Type B pancreatic cell (in vitro differentiated cells): ENCODE results near the gene PIGBOS1. TPM values are rescaled to one million over a fixed set of nuclear protein-coding genes. Genes with fewer than 3 reads are reported as not detected.

Source experiments
- DNase-seq: peaks from one replicate; pipeline ENCODE4 v3.0.0; 2021; ENCODE audit warnings: mixed read lengths; ENCODE audit not compliant: unreplicated experiment; ENCODE audit errors: extremely low spot score
- H3K27ac Mint-ChIP-seq: 2 replicates; pipeline ENCODE4 v1.8.0; 2021; ENCODE audit warnings: mild to moderate bottlenecking, mixed read lengths
- H3K27me3 Mint-ChIP-seq: 2 replicates; pipeline ENCODE4 v1.8.0; 2021; ENCODE audit warnings: mixed read lengths
- H3K36me3 Mint-ChIP-seq: 2 replicates; pipeline ENCODE4 v1.8.0; 2021; ENCODE audit warnings: mixed read lengths
- H3K4me1 Mint-ChIP-seq: one replicate; pipeline ENCODE4 v1.8.0; 2021; ENCODE audit warnings: mixed read lengths; ENCODE audit not compliant: unreplicated experiment
- H3K4me3 Mint-ChIP-seq: 2 replicates; pipeline ENCODE4 v1.8.0; 2021; ENCODE audit warnings: mild to moderate bottlenecking, mixed read lengths
- H3K9me3 Mint-ChIP-seq: 2 replicates; pipeline ENCODE4 v1.8.0; 2021; ENCODE audit warnings: mixed read lengths
- long read RNA-seq: library from polyadenylated mRNA; unstranded; transcript quantifications from one replicate; pipeline ENCODE4 v2.0.0, GENCODE V29; 2020
- total RNA-seq: library from RNA; stranded (reverse); gene quantifications from 2 replicates; pipeline ENCODE4 v1.2.1, GENCODE V29; 2021; ENCODE audit warnings: low replicate concordance
- TF ChIP-seq, protein P1 (sequence below): fragments of 200-600 bp; sonication (generic); conservative IDR thresholded peaks from 2 replicates; pipeline ENCODE4 v1.5.0; 2021; ENCODE audit warnings: antibody characterized with exemption, mild to moderate bottlenecking

PIGBOS1 gene, protein sequence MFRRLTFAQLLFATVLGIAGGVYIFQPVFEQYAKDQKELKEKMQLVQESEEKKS
- total RNA-seq, result 10.2 and 11.2 TPM in 2 replicates
- long read RNA-seq, transcript PIGBOS1-201 (2 exons, 866 nt), result major isoform, 7 of 9 reads
- long read RNA-seq, partial matches to known transcripts, result 0 of 9 reads
- long read RNA-seq, other reads (novel, unspliced or antisense), result 0 of 9 reads

DNA sequence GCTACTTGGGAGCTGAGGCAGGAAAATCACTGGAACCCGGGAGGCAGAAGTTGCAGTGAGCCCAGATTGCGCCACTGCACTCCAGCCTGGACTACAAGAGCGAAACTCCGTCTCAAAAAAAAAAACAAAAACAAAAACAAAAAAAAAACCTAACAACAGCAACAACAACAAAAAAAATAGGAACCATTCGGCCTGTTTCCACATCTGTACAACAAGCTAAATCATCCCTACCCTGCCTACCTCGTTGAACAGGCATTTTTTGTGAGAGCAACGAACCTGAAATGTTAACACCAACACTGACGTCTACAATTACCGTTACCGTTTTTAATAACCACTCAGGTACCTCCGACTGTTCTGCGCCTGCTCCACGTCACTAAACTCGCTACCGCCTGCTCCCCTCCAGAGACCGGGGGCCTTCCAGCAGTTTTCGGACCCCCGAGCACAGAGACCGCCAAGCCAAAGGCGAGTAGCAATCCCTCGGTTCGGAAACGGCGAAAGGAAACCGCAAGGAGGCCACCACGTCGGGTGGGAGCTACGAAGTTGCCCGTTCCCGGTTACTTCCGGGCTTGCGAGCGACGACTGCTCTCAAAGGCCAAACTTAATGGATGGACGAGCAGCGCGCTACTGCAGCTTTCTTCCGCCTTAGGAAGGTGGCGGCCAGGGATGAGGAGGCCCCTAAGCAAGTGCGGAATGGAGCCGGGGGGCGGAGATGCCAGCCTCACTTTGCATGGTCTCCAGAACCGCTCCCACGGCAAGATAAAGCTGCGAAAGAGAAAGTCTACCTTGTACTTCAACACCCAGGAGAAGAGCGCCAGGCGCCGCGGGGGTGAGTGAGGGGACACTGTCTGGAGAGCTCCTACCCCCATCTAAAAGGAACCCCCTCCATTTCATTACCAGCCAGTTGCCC lies at the start of gene PIGBOS1, which contains the start of gene PIGB:
Gene PIGBOS1 (minus strand): TSS at position 536 of the 907 bp plus-strand sequence. CDS start 1,331 bp downstream, outside the sequence.
Gene PIGB (plus strand): TSS at position 635 of the 907 bp plus-strand sequence. CDS start 29 bp downstream, at position 664.
- Mint-ChIP-seq H3K27ac (peak within 1 kb of the TSS; percentile 96), H3K27me3 (no peaks in the 10 kb centered on the region), H3K36me3 (peaks cover 11% of the 10 kb centered on the region), H3K4me1 (peaks cover 25% of the 10 kb centered on the region), H3K4me3 (peak within 1 kb of the TSS; percentile 99), H3K9me3 (peaks cover 4% of the 10 kb centered on the region)
- DNase-seq, result peak; percentile 82
- TF ChIP-seq, protein P1, sequence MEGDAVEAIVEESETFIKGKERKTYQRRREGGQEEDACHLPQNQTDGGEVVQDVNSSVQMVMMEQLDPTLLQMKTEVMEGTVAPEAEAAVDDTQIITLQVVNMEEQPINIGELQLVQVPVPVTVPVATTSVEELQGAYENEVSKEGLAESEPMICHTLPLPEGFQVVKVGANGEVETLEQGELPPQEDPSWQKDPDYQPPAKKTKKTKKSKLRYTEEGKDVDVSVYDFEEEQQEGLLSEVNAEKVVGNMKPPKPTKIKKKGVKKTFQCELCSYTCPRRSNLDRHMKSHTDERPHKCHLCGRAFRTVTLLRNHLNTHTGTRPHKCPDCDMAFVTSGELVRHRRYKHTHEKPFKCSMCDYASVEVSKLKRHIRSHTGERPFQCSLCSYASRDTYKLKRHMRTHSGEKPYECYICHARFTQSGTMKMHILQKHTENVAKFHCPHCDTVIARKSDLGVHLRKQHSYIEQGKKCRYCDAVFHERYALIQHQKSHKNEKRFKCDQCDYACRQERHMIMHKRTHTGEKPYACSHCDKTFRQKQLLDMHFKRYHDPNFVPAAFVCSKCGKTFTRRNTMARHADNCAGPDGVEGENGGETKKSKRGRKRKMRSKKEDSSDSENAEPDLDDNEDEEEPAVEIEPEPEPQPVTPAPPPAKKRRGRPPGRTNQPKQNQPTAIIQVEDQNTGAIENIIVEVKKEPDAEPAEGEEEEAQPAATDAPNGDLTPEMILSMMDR, result peak; percentile 52

DNA sequence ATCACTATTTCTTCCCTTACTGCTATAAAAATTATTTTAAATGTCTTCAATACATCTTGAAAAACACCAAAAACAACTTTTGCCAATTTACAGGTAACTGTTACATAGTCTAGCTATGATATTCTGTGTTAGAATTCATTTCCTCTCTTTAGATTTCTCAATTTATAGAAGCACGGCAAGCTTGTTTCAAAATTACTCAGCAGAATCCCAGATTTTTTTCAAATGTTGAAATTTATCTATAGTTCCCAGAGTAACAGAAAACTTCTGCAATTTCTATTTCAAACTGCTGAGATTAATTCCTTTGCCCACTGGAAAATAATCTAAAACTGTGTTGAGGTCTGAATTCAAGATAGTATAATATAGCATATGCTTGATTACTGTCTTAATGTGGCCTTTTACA lies 48.1 kb upstream of the PIGBOS1 start:
- H3K36me3 Mint-ChIP-seq, result peaks cover 4% of the 10 kb centered on the region
- no peaks in the 10 kb centered on the region for H3K27me3 Mint-ChIP-seq
- TF ChIP-seq, protein P1, result no peak
- no peak for DNase-seq
- H3K4me3 Mint-ChIP-seq, result no peak overlapping the region
- no peak overlapping the region for H3K27ac Mint-ChIP-seq
- no peaks in the 10 kb centered on the region for H3K4me1 Mint-ChIP-seq
- no peaks in the 10 kb centered on the region for H3K9me3 Mint-ChIP-seq

DNA sequence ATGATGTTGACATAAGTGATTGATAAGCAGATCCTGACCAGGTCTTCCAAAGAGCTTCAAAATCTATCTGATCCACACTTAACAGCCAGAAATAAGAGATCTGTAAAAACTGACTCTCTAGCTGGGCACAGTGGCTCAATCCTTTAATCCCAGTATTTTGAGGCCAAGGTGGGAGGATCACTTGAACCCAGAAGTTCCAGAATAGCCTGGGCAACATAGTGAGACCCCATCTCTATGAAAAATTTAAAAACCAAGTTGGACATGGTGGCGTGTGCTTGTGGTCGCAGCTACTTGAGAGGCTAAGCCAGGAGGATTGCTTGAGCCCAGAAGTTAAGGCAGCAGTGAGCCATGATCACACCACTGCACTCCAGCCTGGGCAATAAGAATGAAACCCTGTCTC lies 43.7 kb upstream of the PIGBOS1 start:
- TF ChIP-seq, protein P1, result no peak
- no peak overlapping the region for H3K27ac Mint-ChIP-seq
- H3K4me3 Mint-ChIP-seq, result no peak overlapping the region
- DNase-seq, result no peak
- no peaks in the 10 kb centered on the region for H3K27me3 Mint-ChIP-seq
- peaks cover 4% of the 10 kb centered on the region for H3K36me3 Mint-ChIP-seq
- H3K4me1 Mint-ChIP-seq, result no peaks in the 10 kb centered on the region
- no peaks in the 10 kb centered on the region for H3K9me3 Mint-ChIP-seq

DNA sequence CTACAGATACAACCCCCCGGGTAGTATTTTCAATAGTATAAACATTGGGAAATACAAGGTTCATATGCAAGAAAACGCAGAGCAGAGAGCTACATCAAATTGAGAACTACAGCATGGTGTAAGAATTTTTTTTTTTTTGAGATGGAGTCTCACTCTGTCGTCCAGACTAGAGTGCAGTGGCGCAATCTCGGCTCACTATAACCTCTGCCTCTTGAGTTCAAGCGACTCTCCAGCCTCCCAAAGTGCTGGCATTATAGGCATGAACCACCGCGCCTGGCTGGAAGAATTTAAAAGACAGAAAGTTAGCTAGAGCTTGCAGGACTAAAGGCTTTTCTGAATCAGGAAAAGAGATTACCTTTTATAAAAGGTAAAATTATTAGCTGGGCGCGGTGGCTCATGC lies 42.1 kb upstream of the PIGBOS1 start:
- no peak overlapping the region for H3K4me3 Mint-ChIP-seq
- peaks cover 13% of the 10 kb centered on the region for H3K36me3 Mint-ChIP-seq
- no peak for DNase-seq
- no peaks in the 10 kb centered on the region for H3K9me3 Mint-ChIP-seq
- no peaks in the 10 kb centered on the region for H3K27me3 Mint-ChIP-seq
- no peaks in the 10 kb centered on the region for H3K4me1 Mint-ChIP-seq
- TF ChIP-seq, protein P1, result no peak
- H3K27ac Mint-ChIP-seq, result no peak overlapping the region

DNA sequence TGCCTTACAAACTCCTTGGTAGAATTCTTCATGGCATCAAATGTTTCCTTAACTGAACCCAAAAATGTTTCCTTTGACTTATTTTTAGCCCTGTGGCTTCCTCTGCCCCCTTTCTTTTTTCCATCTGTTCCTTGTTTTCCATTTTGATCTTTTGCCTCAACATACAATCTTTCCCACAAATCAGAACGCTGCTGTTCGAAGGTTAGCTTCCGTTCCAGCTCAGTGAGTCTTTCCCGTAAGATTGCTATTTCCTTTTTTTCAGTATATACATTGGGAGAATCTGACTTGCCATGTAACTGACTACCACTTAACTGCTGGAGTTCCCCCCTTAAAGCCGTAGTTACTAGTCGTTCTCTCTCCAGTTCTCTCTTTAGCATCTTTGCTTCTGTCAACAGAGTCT lies 41.3 kb upstream of the PIGBOS1 start:
- TF ChIP-seq, protein P1, result no peak
- Mint-ChIP-seq H3K4me1 (no peaks in the 10 kb centered on the region), H3K36me3 (peaks cover 15% of the 10 kb centered on the region), H3K27ac (no peak overlapping the region), H3K9me3 (no peaks in the 10 kb centered on the region), H3K4me3 (no peak overlapping the region), H3K27me3 (no peaks in the 10 kb centered on the region)
- no peak for DNase-seq
